Panc1 (cell line): ENCODE data around the gene SEMA7A.

Source experiments
- POLR2AphosphoS5 ChIP-seq: IDR thresholded peaks from 2 replicates; pipeline ENCODE4 v1.6.1; 2012; ENCODE audit warnings: mild to moderate bottlenecking, low read depth, low read length, moderate library complexity
- SIN3A ChIP-seq: IDR thresholded peaks from 2 replicates; pipeline ENCODE4 v1.6.1; 2012; ENCODE audit warnings: low read depth, mild to moderate bottlenecking, low read length, moderate library complexity, borderline replicate concordance; ENCODE audit not compliant: insufficient read depth
- TCF7L2 ChIP-seq: IDR thresholded peaks from 2 replicates; pipeline ENCODE4 v1.6.1; 2011; ENCODE audit warnings: mild to moderate bottlenecking, low read depth, low read length, inconsistent platforms
- TF ChIP-seq, protein P1 (sequence below): fragments of 450-650 bp; IDR thresholded peaks from 2 replicates; pipeline ENCODE4 v1.5.1; 2017; ENCODE audit warnings: mild to moderate bottlenecking
- TF ChIP-seq, protein P2 (sequence below), 2 experiments: IDR thresholded peaks; 2 replicates each; pipeline ENCODE4 v1.6.1; 2011 to 2012; ENCODE audit warnings: low read depth in 2 of 2, control low read depth in 1 of 2, low read length in 1 of 2, mild to moderate bottlenecking in 1 of 2, moderate library complexity in 1 of 2; ENCODE audit not compliant: insufficient read depth in 1 of 2

DNA sequence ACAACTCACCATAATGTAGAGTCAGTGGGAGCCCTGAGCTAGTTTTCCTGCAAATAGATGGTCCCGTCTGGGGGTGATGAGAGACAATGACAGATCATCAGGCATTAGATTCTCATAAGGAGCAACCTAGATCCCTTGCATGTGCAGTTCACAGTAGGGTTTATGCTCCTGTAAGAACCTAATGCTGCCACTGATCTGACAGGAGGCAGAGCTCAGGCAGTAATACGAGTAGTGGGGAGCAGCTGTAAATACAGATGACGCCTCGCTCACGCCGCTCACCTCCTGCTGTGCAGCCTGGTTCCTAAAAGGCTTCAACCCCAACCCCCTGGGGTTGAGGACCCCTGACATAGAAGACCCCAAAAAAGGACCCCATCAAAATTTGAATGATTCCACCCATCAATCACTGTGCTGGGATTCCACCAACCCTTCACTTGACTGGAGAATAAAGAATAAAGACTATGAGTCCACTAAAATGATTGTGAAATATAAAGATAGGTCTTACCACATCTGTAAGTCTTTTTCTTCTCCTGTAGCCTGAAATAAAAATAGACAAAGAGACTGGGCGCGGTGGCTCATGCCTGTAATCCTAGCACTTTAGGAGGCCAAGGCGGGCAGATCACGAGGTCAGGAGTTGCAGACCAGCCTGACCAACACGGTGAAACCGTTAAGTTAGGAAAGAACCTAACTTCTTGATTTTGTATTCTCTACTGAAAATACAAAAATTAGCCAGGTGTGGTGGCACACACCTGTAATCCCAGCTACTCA is 37.1 kb upstream of the SEMA7A start:
- TF ChIP-seq, protein P1, sequence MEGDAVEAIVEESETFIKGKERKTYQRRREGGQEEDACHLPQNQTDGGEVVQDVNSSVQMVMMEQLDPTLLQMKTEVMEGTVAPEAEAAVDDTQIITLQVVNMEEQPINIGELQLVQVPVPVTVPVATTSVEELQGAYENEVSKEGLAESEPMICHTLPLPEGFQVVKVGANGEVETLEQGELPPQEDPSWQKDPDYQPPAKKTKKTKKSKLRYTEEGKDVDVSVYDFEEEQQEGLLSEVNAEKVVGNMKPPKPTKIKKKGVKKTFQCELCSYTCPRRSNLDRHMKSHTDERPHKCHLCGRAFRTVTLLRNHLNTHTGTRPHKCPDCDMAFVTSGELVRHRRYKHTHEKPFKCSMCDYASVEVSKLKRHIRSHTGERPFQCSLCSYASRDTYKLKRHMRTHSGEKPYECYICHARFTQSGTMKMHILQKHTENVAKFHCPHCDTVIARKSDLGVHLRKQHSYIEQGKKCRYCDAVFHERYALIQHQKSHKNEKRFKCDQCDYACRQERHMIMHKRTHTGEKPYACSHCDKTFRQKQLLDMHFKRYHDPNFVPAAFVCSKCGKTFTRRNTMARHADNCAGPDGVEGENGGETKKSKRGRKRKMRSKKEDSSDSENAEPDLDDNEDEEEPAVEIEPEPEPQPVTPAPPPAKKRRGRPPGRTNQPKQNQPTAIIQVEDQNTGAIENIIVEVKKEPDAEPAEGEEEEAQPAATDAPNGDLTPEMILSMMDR = no peak
- TF ChIP-seq TCF7L2 (no peak), POLR2AphosphoS5 (no peak), SIN3A (no peak)
- TF ChIP-seq, protein P2, sequence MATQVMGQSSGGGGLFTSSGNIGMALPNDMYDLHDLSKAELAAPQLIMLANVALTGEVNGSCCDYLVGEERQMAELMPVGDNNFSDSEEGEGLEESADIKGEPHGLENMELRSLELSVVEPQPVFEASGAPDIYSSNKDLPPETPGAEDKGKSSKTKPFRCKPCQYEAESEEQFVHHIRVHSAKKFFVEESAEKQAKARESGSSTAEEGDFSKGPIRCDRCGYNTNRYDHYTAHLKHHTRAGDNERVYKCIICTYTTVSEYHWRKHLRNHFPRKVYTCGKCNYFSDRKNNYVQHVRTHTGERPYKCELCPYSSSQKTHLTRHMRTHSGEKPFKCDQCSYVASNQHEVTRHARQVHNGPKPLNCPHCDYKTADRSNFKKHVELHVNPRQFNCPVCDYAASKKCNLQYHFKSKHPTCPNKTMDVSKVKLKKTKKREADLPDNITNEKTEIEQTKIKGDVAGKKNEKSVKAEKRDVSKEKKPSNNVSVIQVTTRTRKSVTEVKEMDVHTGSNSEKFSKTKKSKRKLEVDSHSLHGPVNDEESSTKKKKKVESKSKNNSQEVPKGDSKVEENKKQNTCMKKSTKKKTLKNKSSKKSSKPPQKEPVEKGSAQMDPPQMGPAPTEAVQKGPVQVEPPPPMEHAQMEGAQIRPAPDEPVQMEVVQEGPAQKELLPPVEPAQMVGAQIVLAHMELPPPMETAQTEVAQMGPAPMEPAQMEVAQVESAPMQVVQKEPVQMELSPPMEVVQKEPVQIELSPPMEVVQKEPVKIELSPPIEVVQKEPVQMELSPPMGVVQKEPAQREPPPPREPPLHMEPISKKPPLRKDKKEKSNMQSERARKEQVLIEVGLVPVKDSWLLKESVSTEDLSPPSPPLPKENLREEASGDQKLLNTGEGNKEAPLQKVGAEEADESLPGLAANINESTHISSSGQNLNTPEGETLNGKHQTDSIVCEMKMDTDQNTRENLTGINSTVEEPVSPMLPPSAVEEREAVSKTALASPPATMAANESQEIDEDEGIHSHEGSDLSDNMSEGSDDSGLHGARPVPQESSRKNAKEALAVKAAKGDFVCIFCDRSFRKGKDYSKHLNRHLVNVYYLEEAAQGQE (IDR thresholded peaks at IDR 0.05; ENCODE audit: insufficient read depth in 1 of 2, low read depth in 2 of 2, low read length in 1 of 2) = no peak
